Measurements from ENCODE around the gene MEIG1. TPM values are rescaled to one million over a fixed set of nuclear protein-coding genes. Genes with fewer than 3 reads are reported as not detected.
"Not testable (repeated sequence)": the region's sequence is repeated elsewhere in the genome, so short reads cannot be mapped to it uniquely, and the experiment has no call there.

MEIG1 gene
- total and polyA plus RNA-seq, 2 donors (not counting 1 experiment from before 2014, with no cell fraction given), result 0.69 TPM; not detected in 1

- H3K9me3 ChIP-seq (ENCODE audit: control extremely low read depth in 1 of 3, control insufficient read depth in 2 of 3, insufficient read depth in 1 of 3, low read length in 2 of 3); H3K9me3 Mint-ChIP-seq (ENCODE audit: insufficient read depth); H3K36me3 ChIP-seq (replicated peaks in 1 of 2; ENCODE audit: control extremely low read depth in 1 of 2, control insufficient read depth in 1 of 2, extremely low read depth in 1 of 2, insufficient read depth in 2 of 2, low read length in 1 of 2); H4K20me1 ChIP-seq (ENCODE audit: control insufficient read depth, insufficient read depth, low read length, poor library complexity, severe bottlenecking); POLR2A ChIA-PET; H3K4me1 ChIP-seq (ENCODE audit: control insufficient read depth in 2 of 2, insufficient read depth in 2 of 2, low read length in 2 of 2); H3K4me2 ChIP-seq (replicated peaks; ENCODE audit: low read depth, low read length, poor library complexity, severe bottlenecking); H3K4me3 Mint-ChIP-seq; ATAC-seq (ENCODE audit: low read depth); H3K4me1 Mint-ChIP-seq; H3K9ac ChIP-seq (ENCODE audit: low read length); H3K27ac ChIP-seq (ENCODE audit: low read length in 2 of 2); H3K79me2 ChIP-seq (ENCODE audit: control insufficient read depth, insufficient read depth, low read length); H3K27ac Mint-ChIP-seq; H3K4me3 ChIP-seq (ENCODE audit: control extremely low read depth in 1 of 5, extremely low read depth in 1 of 5, insufficient read depth in 1 of 5, low read depth in 2 of 5, low read length in 4 of 5); H2AFZ ChIP-seq (ENCODE audit: insufficient read depth, low read depth, low read length, poor library complexity, severe bottlenecking); DNase-seq; intact Hi-C loops (cut with micrococcal nuclease): not testable (repeated sequence)
- CTCF ChIA-PET, result interaction anchor here (0.7 to 5.2 kb wide), 4 partner anchors 27 to 777 kb away, joined by 3 to 63 read pairs (median 4); no protein-coding TSS in a partner anchor
- peaks cover 0 to 14% (median 0%) of the 10 kb centered on the region in 4 experiments for H3K27me3 ChIP-seq (replicated peaks in 1 of 4; ENCODE audit: control extremely low read depth in 1 of 4, control insufficient read depth in 3 of 4, insufficient read depth in 4 of 4, low read length in 3 of 4)
- H3K27me3 Mint-ChIP-seq, result peaks cover 14% of the 10 kb centered on the region
- WGBS (ENCODE audit: insufficient coverage), result 73% methylated on average over 7 of the region's 15 CpGs
Observed at GRCh38 chr10:14974153-14974998, 15.2 kb downstream of the MEIG1 start.

GRCh38 chr10:14975672-14976273, 16.6 kb downstream of the MEIG1 start:
- peak; percentile 36 for DNase-seq
- Histone ChIP-seq H3K4me2 (replicated peaks; ENCODE audit: low read depth, low read length, poor library complexity, severe bottlenecking) (no peak overlapping the region), H3K4me3 (ENCODE audit: control extremely low read depth in 1 of 5, extremely low read depth in 1 of 5, insufficient read depth in 1 of 5, low read depth in 2 of 5, low read length in 4 of 5) (no peak overlapping the region), H3K79me2 (ENCODE audit: control insufficient read depth, insufficient read depth, low read length) (no peaks in the 10 kb centered on the region), H2AFZ (ENCODE audit: insufficient read depth, low read depth, low read length, poor library complexity, severe bottlenecking) (no peak overlapping the region), H3K9ac (ENCODE audit: low read length) (no peak overlapping the region), H3K27ac (ENCODE audit: low read length in 2 of 2) (no peak overlapping the region), H3K36me3 (replicated peaks in 1 of 2; ENCODE audit: control extremely low read depth in 1 of 2, control insufficient read depth in 1 of 2, extremely low read depth in 1 of 2, insufficient read depth in 2 of 2, low read length in 1 of 2) (no peaks in the 10 kb centered on the region), H3K4me1 (ENCODE audit: control insufficient read depth in 2 of 2, insufficient read depth in 2 of 2, low read length in 2 of 2) (no peaks in the 10 kb centered on the region), H3K27me3 (replicated peaks in 1 of 4; ENCODE audit: control extremely low read depth in 1 of 4, control insufficient read depth in 3 of 4, insufficient read depth in 4 of 4, low read length in 3 of 4) (peaks cover 0 to 14% (median 0%) of the 10 kb centered on the region in 4 experiments), H3K9me3 (ENCODE audit: control extremely low read depth in 1 of 3, control insufficient read depth in 2 of 3, insufficient read depth in 1 of 3, low read length in 2 of 3) (no peaks in the 10 kb centered on the region), H4K20me1 (ENCODE audit: control insufficient read depth, insufficient read depth, low read length, poor library complexity, severe bottlenecking) (no peaks in the 10 kb centered on the region)
- intact Hi-C loops (cut with micrococcal nuclease), result no loop called here
- peaks cover 2% of the 10 kb centered on the region for H3K4me1 Mint-ChIP-seq
- H3K9me3 Mint-ChIP-seq (ENCODE audit: insufficient read depth), result no peaks in the 10 kb centered on the region
- WGBS (ENCODE audit: insufficient coverage), result 56% methylated on average over 5 of the region's 21 CpGs
- TF ChIP-seq EZH2 (IDR thresholded peaks at IDR 0.05; ENCODE audit: borderline replicate concordance, insufficient read depth, low read depth, low read length, poor library complexity, severe bottlenecking) (no peak), CTCF (IDR thresholded peaks at IDR 0.05) (peak; percentile 33)
- no peak for ATAC-seq (ENCODE audit: low read depth)
- POLR2A ChIA-PET, result no interaction called here
- peaks cover 14% of the 10 kb centered on the region for H3K27me3 Mint-ChIP-seq
- H3K4me3 Mint-ChIP-seq, result no peak overlapping the region
- CTCF ChIA-PET, result no interaction called here
- no peak overlapping the region for H3K27ac Mint-ChIP-seq

Data from B cell (primary cell).